ENCODE data around the gene CD74.
A peak's percentile ranks its signal among the peaks of the same experiment; 100 is the strongest.
"Not testable (repeated sequence)": the region's sequence is repeated elsewhere in the genome, so short reads cannot be mapped to it uniquely, and the experiment has no call there.

Gene CD74

DNA sequence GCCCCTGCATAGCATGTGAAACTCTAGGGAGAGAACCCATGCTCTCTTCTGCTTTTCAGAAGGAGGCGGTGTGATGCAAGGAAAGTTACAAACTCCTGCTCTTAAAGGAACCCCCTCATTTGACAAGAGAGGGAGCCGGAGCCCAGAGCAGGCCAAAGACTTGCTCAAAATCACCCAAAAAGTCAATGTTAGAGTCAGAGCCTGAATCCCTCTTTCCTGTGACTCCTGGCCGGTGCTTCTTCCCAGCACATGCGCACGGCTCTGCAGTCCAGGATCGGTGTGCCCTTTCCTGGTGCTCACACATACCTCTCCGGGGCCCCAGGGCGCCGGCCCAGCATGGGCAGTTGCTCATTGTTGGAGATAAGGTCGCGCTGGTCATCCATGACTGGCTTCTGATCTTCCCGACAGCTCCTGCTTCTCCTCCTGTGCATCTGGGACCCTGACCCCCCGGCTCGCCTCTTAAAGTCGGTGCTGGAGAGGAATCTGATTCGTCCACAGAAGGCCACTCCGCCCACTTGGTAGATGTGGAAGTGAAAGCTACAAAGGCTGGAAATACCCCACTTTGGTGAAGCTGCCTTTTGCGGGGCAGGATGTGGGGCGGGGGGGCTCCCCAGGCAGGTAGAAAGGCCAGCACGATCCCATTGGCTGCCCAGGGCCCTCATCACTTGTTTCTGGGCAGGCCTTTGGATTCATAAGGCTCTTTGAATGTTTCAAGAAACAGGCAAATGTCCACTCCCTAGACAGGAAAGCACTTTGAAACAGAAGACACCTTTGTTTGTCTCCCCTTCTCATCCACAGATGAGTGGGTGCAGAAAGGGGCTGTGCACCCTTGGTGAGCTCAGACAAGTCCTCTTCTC is at the start of gene CD74:
Gene CD74, minus strand, starts transcription at position 592 of the 857 bp plus-strand sequence. Its CDS starts 161 bp downstream, at position 431.
- peak; percentile 98 for DNase-seq

DNA sequence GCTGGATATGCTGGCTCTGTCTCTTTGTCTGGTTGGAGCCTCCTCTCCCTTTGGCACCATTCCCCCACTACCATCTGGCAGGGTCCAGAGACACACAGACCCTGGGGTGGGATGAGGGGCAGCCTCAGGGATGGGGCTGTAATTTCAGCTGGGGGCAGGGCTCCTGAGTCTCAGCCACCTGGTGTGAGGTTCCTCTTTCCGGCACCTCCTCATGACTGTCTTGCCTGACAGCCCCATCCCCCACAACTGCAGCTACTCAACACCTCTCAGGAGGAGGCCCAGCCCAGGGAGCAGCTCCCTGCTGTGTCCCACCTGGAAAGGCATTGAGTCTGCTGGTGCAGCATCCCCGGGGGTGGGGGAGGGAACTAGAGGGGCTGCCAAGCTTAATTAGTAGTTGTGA is 48.5 kb upstream of the CD74 start:
- DNase-seq, result peak; percentile 51

DNA sequence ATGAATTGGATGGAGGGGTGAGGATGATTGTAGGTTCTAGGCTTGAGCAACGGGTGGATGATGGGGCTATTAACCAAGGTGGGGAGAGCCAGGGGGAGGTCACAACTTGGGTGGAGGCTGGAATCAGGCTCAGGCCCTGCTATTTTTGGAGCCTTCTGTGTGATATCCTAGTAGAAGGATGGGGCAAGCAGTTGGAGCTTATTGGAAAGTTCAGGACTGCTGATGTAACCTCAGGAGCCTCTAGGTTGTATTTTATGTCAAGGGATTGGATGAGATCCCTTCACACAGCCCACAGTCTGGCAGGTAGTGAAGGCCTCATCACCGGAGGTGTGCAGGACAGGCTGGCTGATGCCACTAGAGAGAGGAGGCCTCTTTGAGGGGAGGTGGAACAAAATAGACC is 48.1 kb upstream of the CD74 start:
- no peak for DNase-seq

DNA sequence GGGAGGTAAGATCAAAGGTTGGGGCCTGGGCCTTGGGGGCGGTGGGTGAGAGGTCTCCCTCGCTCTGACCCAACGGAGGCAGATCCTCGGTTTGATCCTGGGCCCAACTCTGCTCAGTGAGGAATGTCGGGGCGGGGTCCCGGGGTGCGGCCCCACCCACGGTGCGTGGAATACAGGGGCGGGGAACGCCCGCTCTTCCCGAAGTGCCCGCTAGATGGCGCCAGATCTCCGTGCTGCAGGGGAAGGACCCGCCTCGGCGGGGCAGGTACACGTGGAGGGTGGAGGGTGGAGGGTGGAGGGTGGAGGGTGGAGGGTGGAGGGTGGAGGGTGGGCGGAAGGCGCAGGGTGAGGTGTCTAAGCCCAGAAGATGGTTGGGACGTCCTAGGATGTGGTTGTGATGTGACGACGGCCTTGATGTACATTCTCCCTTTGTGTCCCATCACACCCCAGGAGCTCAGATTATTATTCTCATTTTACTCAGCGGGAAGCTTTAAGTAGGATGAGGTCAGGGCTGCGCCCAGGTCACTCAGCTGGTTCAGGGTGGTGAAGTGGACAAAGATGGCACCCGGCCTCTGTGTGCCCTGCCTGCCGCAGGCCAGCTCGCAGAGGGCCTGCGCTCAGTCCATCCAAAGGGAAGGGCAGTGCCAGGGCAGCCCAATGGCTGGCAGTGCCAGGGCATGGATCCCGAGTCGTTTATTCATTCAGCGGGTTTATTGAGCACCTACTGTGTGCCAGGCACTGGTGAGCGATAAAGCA is 46.3 kb upstream of the CD74 start:
- peak; percentile 81 for DNase-seq

DNA sequence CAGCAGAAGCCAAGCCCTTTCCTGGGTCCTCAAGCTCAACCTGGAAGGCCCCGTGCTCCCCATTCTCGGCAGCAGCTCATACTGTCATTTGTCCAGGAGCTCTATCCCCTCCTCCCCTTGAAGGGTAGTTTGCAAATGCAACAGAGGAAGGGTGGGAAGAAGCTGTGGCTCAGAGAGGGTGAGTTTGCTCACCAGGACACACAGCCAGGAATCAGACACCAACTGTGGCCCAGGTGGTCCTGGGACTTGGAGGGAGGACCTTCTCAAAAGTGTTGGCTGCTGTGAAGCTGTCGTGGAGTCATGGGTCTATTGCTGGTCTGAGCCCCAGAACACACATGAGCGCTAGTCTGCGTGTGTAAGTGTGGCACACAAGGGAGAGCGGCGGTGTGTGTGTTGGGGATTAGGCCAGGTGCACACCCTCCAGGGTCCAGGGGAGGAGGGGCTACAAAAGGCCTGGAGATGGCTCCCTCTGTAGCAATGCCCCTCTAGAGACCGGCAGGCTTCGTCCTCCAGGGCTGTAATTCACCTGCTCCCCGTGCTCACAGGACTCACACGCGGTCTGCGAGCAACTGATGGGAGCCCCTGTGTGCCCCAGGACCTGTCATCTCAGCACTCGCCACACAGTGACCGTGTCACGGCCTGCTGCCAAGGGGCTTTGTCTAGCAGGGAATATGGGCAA is 45.0 kb upstream of the CD74 start:
- DNase-seq, result no peak

DNA sequence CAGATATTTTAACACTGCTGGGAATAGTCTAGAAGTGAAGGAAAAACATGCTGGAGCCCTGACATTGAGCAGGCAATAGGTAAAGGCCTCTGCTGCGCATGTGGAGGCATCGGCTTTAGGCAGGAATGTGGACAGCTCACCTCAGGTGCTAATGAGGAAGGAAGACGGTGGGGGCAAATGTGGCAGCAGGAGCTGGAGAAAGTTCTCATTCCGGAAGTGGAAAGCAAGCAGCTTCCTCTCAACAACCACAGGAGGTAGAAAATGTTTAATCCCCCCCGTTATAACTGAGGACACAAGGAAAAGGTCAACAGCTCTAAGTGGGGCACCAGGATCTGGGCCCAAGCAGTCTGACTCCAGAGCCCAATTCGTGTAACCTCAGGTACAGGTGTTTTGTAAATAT is 44.4 kb upstream of the CD74 start:
- peak; percentile 5 for DNase-seq

DNA sequence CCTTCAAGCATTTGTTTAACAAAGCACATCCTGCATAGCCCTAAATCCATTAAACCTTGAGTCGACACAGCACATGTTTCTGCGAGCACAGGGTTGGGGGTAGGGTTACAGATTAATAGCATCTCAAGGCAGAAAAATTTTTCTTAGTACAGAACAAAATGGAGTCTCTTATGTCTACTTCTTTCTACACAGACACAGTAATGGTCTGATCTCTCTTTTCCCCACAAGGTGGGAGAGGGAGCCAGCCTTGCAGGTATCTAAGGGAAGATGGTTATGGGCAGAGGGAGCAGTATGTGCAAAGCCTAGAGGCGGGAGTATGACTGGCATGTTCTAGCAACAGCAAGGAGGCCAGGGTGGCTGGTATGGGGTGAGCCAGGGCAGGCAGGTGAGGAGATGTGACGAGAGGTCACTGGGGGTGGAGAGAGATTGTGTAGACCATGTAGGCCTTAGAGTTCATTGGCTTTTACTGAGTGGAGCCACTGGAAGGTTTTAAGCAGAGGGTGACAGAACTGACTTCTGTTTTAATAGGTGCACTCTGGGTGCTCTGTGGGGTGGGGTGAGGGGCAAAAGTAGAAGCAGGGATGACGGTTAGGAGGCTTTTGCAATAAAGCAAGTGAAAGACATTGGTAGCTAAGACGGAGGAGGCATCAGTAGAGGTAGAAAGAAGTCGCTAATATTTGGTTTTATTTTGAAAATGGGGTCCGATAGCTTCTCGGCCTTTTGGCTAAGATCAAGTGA is 42.0 kb upstream of the CD74 start:
- no peak for DNase-seq

DNA sequence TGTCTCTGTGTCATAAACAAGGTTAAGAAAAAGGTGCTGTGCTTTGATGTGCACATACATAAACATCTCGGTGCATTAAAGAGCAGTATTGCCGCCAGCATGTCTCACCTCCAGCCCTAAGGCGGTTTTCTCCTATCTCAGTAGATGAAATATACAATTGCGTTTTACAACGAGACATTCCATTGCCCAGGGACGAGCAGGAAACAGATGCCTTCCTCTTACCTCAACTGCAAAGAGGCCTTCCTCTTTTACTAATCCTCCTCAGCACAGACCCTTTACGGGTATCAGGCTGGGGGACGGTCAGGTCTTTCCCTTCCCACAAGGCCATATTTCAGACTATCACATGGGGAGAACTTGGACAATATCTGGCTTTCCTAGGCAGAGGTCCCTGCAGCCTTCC is 41.3 kb upstream of the CD74 start:
- not testable (repeated sequence) for DNase-seq

DNA sequence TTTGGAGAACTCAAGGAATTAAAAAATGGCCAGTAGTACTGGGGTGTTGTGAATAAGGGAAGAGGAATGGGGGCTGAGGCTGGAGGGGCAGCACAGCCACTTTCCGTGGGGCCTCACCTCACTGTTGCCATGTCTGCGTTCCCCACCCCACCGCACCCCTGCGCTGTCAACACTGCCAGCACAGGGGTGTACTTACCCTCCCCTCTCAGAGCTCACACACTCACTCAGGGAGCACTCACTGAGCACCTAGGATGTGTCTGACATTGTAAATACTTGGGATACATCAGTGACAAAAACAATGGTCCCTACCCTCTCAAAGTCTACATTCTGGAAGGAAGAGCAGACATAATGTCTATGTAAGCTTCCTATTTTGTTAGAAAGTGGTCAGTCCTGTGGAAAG is 40.2 kb upstream of the CD74 start:
- no peak for DNase-seq

DNA sequence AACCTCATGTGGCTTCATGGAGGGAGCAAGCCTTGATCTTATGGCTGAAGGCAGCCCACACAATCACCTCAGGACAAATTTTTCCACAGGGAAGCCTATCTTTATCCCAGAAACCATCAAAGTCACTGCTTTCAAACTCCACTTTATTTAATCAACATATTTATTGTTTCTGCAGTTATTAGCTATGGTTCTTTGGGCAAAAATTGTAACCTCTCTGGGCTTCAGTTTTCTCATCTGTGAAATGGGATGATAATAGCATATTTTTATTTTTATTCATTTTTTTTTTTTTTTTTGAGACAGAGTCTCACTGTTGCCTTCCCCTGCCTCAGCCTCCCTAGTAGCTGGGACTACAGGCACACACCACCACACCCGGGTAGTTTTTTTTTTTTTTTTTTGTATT is 38.9 kb upstream of the CD74 start:
- no peak for DNase-seq

DNA sequence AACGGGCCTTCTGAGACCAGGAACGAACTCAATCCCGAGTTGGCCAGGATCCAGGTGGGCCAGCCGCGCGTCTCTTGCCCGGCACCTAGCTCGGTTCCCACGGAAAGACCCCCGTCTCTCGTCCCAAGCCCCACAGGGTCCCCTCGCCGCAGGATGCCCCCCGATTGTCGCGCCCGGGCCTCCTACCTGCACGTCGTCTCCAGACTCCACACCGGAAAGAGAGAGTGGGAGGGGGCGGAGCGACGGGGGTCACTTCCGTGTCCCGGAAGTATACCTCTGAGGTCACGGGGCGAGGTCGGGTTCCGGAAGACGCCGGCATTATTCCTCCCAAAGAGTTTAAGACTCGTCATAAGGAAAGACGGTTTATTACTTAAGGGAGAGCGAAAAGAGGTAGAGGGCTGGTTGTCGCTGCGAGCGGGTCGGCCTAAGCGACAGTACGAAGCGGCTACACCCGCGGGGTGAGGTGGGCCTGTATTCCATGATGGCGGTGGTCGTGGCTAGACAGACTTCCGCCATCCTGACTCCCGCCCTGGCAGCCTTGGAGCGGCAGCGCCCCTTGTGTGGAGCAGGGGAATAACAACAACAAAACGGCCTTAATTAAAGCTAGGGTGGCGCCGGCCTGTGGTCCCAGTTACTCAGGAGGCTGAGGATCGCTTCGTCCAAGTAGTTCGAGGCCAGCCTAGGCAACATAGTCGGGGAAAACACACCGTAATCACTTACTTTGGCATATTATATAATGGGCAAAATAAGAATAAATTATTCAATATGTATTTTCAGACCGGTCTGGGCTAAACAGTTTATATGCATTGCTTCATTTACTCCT is 37.0 kb upstream of the CD74 start, which contains the start of gene RPS14:
Gene RPS14, minus strand, starts transcription at position 223 of the 823 bp plus-strand sequence. CDS start 2,006 bp downstream, outside the sequence.
- peak; percentile 92 for DNase-seq

DNA sequence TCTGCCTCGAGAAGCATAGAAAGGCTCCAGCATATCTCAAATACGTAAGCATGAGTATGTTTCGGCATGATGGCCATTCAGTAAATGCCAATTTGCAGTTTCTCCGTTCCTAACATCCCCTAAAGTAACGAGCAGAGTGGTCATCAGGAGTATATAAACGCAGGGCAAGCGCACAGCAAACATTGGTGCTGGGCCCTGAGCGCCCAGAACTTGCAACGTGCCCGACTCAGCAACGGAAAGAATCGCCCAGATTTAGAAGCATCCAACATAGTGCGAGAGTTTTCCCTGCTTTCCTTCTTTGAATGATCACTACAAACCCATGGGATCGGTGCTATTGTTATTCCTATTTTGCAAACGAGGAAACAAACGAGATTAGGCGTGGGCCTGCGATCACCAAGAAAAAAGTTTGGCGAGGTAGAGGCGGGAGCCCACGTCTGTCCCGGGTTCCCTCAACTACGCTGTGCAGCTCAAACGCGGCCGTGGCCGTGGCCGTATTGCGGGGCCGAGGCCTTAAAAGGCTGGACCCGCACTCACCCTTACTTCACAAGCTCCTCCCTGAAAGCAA is 36.3 kb upstream of the CD74 start:
- DNase-seq, result no peak

DNA sequence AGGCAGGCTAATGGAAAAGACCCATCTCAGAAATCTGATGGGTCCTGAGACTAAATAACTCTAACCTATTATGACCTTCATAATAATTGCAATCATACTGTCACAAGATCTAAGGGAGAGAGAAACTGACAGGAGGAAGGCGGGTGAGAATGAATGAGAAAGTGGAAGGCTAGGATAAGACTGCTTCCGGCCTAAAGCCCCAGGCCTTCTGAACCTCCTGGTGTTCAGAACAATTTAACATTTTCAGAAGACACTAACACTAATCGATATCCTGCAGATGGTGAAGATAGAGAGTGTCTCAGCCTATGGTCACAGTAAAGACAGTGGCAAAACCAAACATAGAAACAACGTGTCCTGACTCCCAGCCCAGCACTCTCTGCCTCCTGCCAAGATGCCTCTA is 35.6 kb upstream of the CD74 start:
- DNase-seq, result no peak

DNA sequence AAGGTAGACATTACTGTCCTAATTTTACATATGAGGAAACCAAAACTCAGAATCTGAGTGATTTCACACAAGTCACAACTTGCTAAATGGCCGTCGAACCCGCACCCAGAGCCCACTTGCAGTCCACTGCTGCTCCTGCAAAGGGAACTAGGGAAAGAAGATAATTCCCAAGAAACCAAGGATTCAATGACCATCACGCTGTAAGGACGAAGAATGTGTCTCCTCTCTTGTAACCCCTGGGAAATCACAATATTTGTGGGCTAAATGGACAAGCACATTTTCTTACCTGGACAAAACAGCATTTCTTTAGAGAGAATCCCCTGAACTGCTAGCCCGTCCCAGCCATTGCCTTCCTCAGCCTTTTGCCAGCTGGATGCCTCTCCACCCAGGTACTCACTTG is 34.5 kb upstream of the CD74 start:
- no peak for DNase-seq

DNA sequence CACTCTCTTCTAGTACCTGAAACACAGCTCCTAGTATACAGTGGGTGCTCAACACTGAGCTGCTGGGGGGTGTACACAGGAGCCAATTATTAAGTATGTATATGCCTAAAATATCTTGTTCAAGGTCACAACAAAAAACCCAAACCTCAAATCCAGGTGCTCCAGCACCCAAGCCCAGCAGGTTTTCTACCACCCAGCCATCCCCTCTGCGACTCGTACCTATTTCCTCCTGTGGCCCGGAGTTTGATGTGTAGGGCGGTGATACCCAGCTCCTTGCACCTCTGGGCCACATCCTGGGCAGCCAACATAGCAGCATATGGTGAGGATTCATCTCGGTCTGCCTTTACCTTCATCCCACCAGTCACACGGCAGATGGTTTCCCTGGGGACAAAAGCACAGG is 33.9 kb upstream of the CD74 start:
- DNase-seq, result no peak

DNA sequence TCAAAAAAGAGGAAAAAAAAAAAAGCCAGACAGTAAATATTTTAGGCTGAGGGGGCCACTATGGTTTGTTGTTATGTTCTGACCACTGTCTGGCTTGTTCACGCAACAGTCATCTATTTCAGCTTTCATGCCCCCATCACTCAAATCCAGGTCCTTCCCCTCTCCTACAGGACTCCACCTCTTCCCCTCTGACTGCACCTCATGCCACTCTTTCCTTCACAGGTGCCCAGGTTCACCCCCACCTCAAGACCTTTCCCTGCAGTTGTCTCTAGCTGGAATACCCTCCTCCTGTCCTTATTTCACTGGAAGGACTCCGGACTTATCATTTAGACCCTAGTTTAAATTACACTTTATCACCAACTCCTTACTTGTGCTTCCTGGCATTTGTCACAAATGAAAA is 33.4 kb upstream of the CD74 start:
- DNase-seq, result no peak

DNA sequence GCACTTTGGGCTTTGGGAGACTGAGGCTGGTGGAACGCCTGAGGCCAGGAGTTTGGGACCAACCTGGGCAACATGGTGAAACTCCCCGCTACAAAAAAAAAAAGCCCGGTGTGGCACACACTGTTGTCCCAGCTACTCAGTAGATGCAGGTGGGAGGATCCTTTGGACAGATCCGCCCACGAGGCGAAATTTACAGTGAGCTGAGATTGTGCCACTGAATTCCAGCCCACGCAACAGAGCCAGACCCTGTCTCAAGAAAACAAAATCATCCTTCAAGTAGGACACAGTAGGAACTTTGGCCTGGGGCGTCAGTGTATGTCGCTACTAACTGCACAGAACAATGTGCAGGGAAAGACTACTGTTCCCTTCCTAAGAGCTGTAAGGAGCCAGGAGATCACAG is 32.1 kb upstream of the CD74 start:
- no peak for DNase-seq

DNA sequence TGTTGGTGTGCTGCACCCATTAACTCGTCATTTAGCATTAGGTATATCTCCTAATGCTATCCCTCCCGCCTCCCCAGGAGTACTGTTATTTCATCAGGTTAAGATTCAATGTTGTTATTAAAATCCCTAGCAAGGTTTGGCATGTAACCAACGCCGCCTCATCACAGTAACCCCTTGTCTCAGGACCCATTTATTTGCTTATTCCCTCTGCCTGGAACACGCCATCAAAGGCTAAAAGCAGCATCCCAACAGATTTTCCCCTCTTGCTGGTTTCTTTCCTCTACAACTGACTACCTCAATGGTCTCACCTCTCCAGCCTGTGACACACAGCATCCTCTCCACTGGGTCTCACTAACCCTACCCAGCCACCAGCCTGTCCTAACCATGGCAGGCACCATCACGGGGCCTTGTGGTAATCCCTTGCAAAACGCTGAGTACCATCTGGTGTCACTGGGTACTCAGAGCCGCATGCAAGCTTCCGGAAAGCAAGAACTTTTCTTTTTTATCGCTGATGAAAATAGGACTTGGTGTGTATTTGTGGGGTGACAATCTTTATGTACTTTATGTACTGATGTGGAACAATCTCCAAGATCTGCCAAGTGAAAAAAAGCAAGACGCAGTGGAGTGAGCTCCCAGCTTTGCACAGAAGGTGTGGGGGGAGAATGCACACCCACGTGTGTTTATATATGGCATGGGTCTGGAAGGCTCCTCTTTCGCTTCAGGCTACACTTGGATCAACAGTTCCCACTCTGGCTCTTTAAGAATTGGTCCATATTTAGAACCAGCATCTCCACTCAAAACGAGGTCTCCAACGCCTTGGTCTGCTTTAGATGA is 30.7 kb upstream of the CD74 start:
- no peak for DNase-seq

DNA sequence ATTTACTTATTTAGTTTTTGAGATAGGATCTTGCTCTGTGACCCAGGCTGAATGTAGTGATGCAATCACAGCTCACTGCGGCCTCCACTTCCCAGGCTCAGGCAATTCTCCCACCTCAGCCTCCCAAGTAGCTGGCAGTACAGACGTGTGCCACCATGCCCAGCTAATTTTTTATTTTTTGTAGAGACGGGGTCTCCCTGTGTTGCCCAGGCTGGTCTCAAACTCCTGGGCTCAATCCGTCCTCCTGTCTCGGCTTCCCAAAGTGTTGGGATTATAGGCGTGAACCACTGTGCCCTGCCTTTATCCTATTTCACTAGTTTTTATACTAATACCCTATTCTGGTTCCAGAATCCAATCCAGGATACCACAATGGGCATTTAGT is 30.0 kb upstream of the CD74 start:
- DNase-seq, result no peak

DNA sequence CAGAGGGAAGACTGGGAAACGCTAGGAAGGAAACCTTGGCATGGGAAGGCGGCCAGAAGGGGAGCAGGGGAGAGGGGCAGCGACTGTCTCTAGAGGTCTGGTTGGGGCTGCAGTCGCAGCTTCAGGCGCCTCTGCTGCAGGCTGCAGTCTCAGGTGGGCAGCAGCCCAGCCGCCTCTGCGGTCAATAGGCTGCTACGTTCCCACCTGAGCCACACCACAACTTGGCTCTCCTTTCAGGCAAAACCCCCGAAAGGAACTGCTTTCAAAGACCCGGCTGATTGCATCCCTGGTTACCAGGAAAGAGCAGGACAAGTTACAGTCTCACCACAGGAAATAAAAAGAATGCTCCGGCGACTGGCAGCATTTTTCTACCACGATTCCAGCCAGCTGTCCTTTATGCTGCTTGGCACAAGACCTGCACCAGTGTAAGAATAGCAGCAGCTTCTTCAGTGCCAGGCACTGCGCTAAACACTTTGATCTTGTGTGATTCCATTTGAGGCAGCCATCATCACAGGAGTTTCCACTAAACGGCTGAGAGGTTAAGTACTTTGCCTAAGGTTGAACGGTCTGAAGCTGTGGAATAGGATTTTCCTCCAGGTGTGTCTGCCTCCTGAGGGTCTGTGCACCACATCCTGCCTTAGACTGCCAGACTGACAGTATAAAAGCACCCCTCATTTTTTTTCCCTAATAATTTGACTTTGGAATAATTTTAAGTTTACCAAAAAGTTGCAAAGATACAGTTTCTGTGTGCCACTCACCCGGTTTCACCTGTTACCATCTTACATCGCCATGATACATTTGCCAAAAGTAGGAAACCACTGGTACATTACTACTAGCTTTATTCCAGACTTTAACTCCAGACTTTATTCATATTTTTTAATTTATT is 29.3 kb upstream of the CD74 start:
- DNase-seq, result no peak

Data from CD4-positive, alpha-beta T cell treated with Interferon gamma for 1 hour (primary cell).